Astrocyte (in vitro differentiated cells and primary cell): ENCODE results near the gene NR6A1. TPM values are rescaled to one million over a fixed set of nuclear protein-coding genes. Genes with fewer than 3 reads are reported as not detected.

ENCODE experiments used
- DNase-seq: peaks from one replicate; pipeline ENCODE4 v3.0.0-alpha.2; 2010; ENCODE audit warnings: low read depth
- FAIRE-seq: peaks from 2 replicates; lab custom pipeline; 2011; peaks lifted over from hg19 to GRCh38; lab: Jason Lieb, UNC
- H2AFZ ChIP-seq: 2 replicates; pipeline ENCODE4 v1.6.0; 2012; ENCODE audit warnings: low read depth, low read length, inconsistent platforms
- H3K27ac ChIP-seq: 2 replicates; pipeline ENCODE4 v1.5.1; 2011; ENCODE audit warnings: low read depth, low read length, inconsistent platforms
- H3K27me3 ChIP-seq: 2 replicates; pipeline ENCODE4 v1.6.0; 2011; ENCODE audit warnings: low read length, inconsistent platforms; ENCODE audit not compliant: insufficient read depth
- H3K36me3 ChIP-seq: 2 replicates; pipeline ENCODE4 v1.5.1; 2011; ENCODE audit warnings: low read length, inconsistent platforms; ENCODE audit not compliant: insufficient read depth
- H3K4me1 ChIP-seq: 2 replicates; pipeline ENCODE4 v1.5.1; 2011; ENCODE audit warnings: low read length, inconsistent platforms; ENCODE audit not compliant: insufficient read depth
- H3K4me2 ChIP-seq: 2 replicates; pipeline ENCODE4 v1.6.0; 2012; ENCODE audit warnings: low read length, inconsistent platforms
- H3K4me3 ChIP-seq: 2 replicates; pipeline ENCODE4 v1.5.1; 2011; ENCODE audit warnings: low read depth, mild to moderate bottlenecking, low read length, inconsistent platforms; ENCODE audit not compliant: insufficient read depth
- H3K79me2 ChIP-seq: 2 replicates; pipeline ENCODE4 v1.6.0; 2012; ENCODE audit warnings: mild to moderate bottlenecking, low read length, inconsistent platforms; ENCODE audit not compliant: insufficient read depth
- H3K9ac ChIP-seq: 2 replicates; pipeline ENCODE4 v1.6.0; 2012; ENCODE audit warnings: mild to moderate bottlenecking, low read length, inconsistent platforms
- H3K9me3 ChIP-seq: 2 replicates; pipeline ENCODE4 v1.5.1; 2012; ENCODE audit warnings: low read depth, mild to moderate bottlenecking, low read length, inconsistent platforms; ENCODE audit not compliant: insufficient read depth
- H4K20me1 ChIP-seq: 2 replicates; pipeline ENCODE4 v1.6.0; 2012; ENCODE audit warnings: low read length, inconsistent platforms; ENCODE audit not compliant: insufficient read depth
- H3K27ac Mint-ChIP-seq: one replicate; pipeline ENCODE4 v1.8.0; 2021; ENCODE audit warnings: mild to moderate bottlenecking, mixed read lengths; ENCODE audit not compliant: unreplicated experiment
- H3K27me3 Mint-ChIP-seq: one replicate; pipeline ENCODE4 v1.8.0; 2021; ENCODE audit warnings: low read depth, mixed read lengths; ENCODE audit not compliant: unreplicated experiment
- H3K36me3 Mint-ChIP-seq: one replicate; pipeline ENCODE4 v1.8.0; 2021; ENCODE audit warnings: low read depth, mixed read lengths; ENCODE audit not compliant: unreplicated experiment
- H3K4me1 Mint-ChIP-seq: one replicate; pipeline ENCODE4 v1.8.0; 2021; ENCODE audit warnings: low read depth, mixed read lengths; ENCODE audit not compliant: unreplicated experiment
- H3K4me3 Mint-ChIP-seq: one replicate; pipeline ENCODE4 v1.8.0; 2021; ENCODE audit warnings: mild to moderate bottlenecking, moderate library complexity, mixed read lengths; ENCODE audit not compliant: unreplicated experiment
- H3K9me3 Mint-ChIP-seq: one replicate; pipeline ENCODE4 v1.8.0; 2021; ENCODE audit warnings: mild to moderate bottlenecking, mixed read lengths; ENCODE audit not compliant: unreplicated experiment
- CTCF ChIP-seq: IDR thresholded peaks from 2 replicates; pipeline ENCODE4 v1.5.1; 2011; ENCODE audit warnings: low read depth, mild to moderate bottlenecking, inconsistent platforms, low read length, moderate library complexity; ENCODE audit not compliant: insufficient read depth
- EZH2 ChIP-seq: IDR thresholded peaks from 2 replicates; pipeline ENCODE4 v1.6.1; 2012; ENCODE audit warnings: mild to moderate bottlenecking, low read length, inconsistent platforms; ENCODE audit not compliant: insufficient read depth
- total RNA-seq: library from RNA; stranded (reverse); gene quantifications from 2 replicates; pipeline ENCODE4 v1.2.1, GENCODE V29; 2021

NR6A1 gene
- total RNA-seq, 1 donor from 2014 or later, result 20.8 TPM

- Histone ChIP-seq H3K79me2 (peaks cover 86% of the 10 kb centered on the region), H3K36me3 (peaks cover 7% of the 10 kb centered on the region), H3K4me3 (no peak overlapping the region), H2AFZ (no peak overlapping the region), H3K27ac (no peak overlapping the region), H3K27me3 (no peaks in the 10 kb centered on the region), H3K9ac (no peak overlapping the region), H3K4me2 (no peak overlapping the region), H3K4me1 (no peaks in the 10 kb centered on the region), H3K9me3 (no peaks in the 10 kb centered on the region), H4K20me1 (peaks cover 51% of the 10 kb centered on the region)
- DNase-seq (no peak), FAIRE-seq (no peak)
- no peak overlapping the region for H3K27ac Mint-ChIP-seq
- no peaks in the 10 kb centered on the region for H3K9me3 Mint-ChIP-seq
- peaks cover 3% of the 10 kb centered on the region for H3K36me3 Mint-ChIP-seq
- no peaks in the 10 kb centered on the region for H3K27me3 Mint-ChIP-seq
- H3K4me1 Mint-ChIP-seq, result peaks cover 2% of the 10 kb centered on the region
- no peak for TF ChIP-seq CTCF
- TF ChIP-seq EZH2, result no peak
- H3K4me3 Mint-ChIP-seq, result no peak overlapping the region
Measured at GRCh38 chr9:124684169-124684568, 86.9 kb downstream of the NR6A1 start.

- Histone ChIP-seq H3K79me2 (peaks cover 87% of the 10 kb centered on the region), H3K27me3 (no peaks in the 10 kb centered on the region), H2AFZ (no peak overlapping the region), H3K9ac (no peak overlapping the region), H3K27ac (no peak overlapping the region), H3K4me2 (no peak overlapping the region), H4K20me1 (peaks cover 62% of the 10 kb centered on the region), H3K9me3 (no peaks in the 10 kb centered on the region), H3K4me1 (no peaks in the 10 kb centered on the region), H3K36me3 (peaks cover 13% of the 10 kb centered on the region), H3K4me3 (no peak overlapping the region)
- H3K9me3 Mint-ChIP-seq, result no peaks in the 10 kb centered on the region
- no peak overlapping the region for H3K27ac Mint-ChIP-seq
- DNase-seq (no peak), FAIRE-seq (no peak)
- no peak overlapping the region for H3K4me3 Mint-ChIP-seq
- peaks cover 3% of the 10 kb centered on the region for H3K36me3 Mint-ChIP-seq
- peaks cover 2% of the 10 kb centered on the region for H3K4me1 Mint-ChIP-seq
- H3K27me3 Mint-ChIP-seq, result no peaks in the 10 kb centered on the region
- TF ChIP-seq EZH2, result no peak
- TF ChIP-seq CTCF, result no peak
Measured at GRCh38 chr9:124683043-124683442, 88.1 kb downstream of the NR6A1 start.

- Histone ChIP-seq H3K4me1 (no peaks in the 10 kb centered on the region), H3K79me2 (peaks cover 89% of the 10 kb centered on the region), H3K9ac (no peak overlapping the region), H4K20me1 (peaks cover 71% of the 10 kb centered on the region), H3K4me2 (no peak overlapping the region), H2AFZ (no peak overlapping the region), H3K27me3 (no peaks in the 10 kb centered on the region), H3K36me3 (peaks cover 24% of the 10 kb centered on the region), H3K4me3 (no peak overlapping the region), H3K9me3 (no peaks in the 10 kb centered on the region), H3K27ac (no peak overlapping the region)
- Mint-ChIP-seq H3K27ac (no peak overlapping the region), H3K27me3 (no peaks in the 10 kb centered on the region), H3K9me3 (no peaks in the 10 kb centered on the region), H3K4me1 (peaks cover 12% of the 10 kb centered on the region), H3K4me3 (no peak overlapping the region), H3K36me3 (peaks cover 3% of the 10 kb centered on the region)
- DNase-seq (no peak), FAIRE-seq (no peak)
- no peak for TF ChIP-seq CTCF
- TF ChIP-seq EZH2, result no peak
Measured at GRCh38 chr9:124680714-124681390, 90.3 kb downstream of the NR6A1 start.
